NCI-H2227 (cell line): ENCODE results near the gene ELP6.
"Not testable (repeated sequence)": the region's sequence is repeated elsewhere in the genome, so short reads cannot be mapped to it uniquely, and the experiment has no call there.

ENCODE experiments used
- DNase-seq: peaks from one replicate; lab custom pipeline; 2025; ENCODE audit not compliant: unreplicated experiment; lab: John Stamatoyannopoulos, UW

The ELP6 gene

GRCh38 chr3:47468315-47468714 is 45.2 kb downstream of the ELP6 start:
- not testable (repeated sequence) for DNase-seq

- no peak for DNase-seq
These were observed 48.9 kb downstream of the ELP6 start for GRCh38 chr3:47464588-47464987.

- not testable (repeated sequence) for DNase-seq
These were observed 53.9 kb downstream of the ELP6 start for GRCh38 chr3:47459534-47460085.

- DNase-seq = no peak
These were observed 56.5 kb downstream of the ELP6 start for GRCh38 chr3:47456984-47457383.

- no peak for DNase-seq
These were observed 57.6 kb downstream of the ELP6 start for GRCh38 chr3:47455806-47456452.

GRCh38 chr3:47452453-47453215 is 60.9 kb downstream of the ELP6 start:
- no peak for DNase-seq
